Caco-2 (cell line): ENCODE results near the gene PLET1. TPM values are rescaled to one million over a fixed set of nuclear protein-coding genes. Genes with fewer than 3 reads are reported as not detected.

ENCODE experiments used
- BruUV-seq: library from RNA; stranded (reverse); fragments of 400-500 nt; replicated peaks from 2 replicates; lab custom pipeline; 2021; lab: Mats Ljungman, UMichigan
- CTCF ChIA-PET: fragments of 300-600 bp; sonication (Branson Sonifier 250); formaldehyde crosslinking; loops from one replicate; lab custom pipeline; 2022; ENCODE audit warnings: antibody characterized with exemption; lab: Charles Lee
- POLR2A ChIA-PET: fragments of 300-600 bp; sonication (Branson Sonifier 250); formaldehyde crosslinking; loops from one replicate; lab custom pipeline; 2022; ENCODE audit warnings: antibody characterized with exemption; lab: Charles Lee
- DNase-seq, 2 experiments: peaks; one replicate each; pipeline versions ENCODE4 v3.0.0 to v3.0.0-alpha.2; 2020 to 2022
- H3K27me3 ChIP-seq: replicated peaks from 2 replicates; pipeline ENCODE4 v1.6.0; 2011; ENCODE audit warnings: low read length; ENCODE audit not compliant: control insufficient read depth, insufficient read depth
- H3K36me3 ChIP-seq: 2 replicates; pipeline ENCODE4 v1.5.1; 2011; ENCODE audit warnings: low read length; ENCODE audit not compliant: control insufficient read depth, insufficient read depth
- H3K4me1 ChIP-seq: fragments of 250-450 bp; sonication (Bioruptor Pico); 2 replicates; pipeline ENCODE4 v1.5.1; 2020; ENCODE audit warnings: mild to moderate bottlenecking
- H3K4me3 ChIP-seq: 2 replicates; pipeline ENCODE4 v1.5.1; 2011; ENCODE audit warnings: low read depth, mild to moderate bottlenecking, control low read depth, low read length
- H3K9me3 ChIP-seq: fragments of 250-450 bp; sonication (Bioruptor Pico); 2 replicates; pipeline ENCODE4 v1.5.1; 2020; ENCODE audit warnings: mild to moderate bottlenecking, moderate library complexity
- H3K27ac Mint-ChIP-seq: one replicate; pipeline ENCODE4 v1.8.0; 2022; ENCODE audit warnings: mixed read lengths; ENCODE audit not compliant: unreplicated experiment
- H3K27me3 Mint-ChIP-seq: one replicate; pipeline ENCODE4 v1.8.0; 2022; ENCODE audit warnings: mixed read lengths; ENCODE audit not compliant: insufficient read depth, unreplicated experiment
- H3K36me3 Mint-ChIP-seq: one replicate; pipeline ENCODE4 v1.8.0; 2022; ENCODE audit warnings: mild to moderate bottlenecking, mixed read lengths; ENCODE audit not compliant: insufficient read depth, unreplicated experiment
- H3K4me1 Mint-ChIP-seq: one replicate; pipeline ENCODE4 v1.8.0; 2022; ENCODE audit warnings: low read depth, mixed read lengths; ENCODE audit not compliant: unreplicated experiment
- H3K4me3 Mint-ChIP-seq: one replicate; pipeline ENCODE4 v1.8.0; 2022; ENCODE audit warnings: mild to moderate bottlenecking, moderate library complexity, mixed read lengths; ENCODE audit not compliant: unreplicated experiment
- H3K9me3 Mint-ChIP-seq: one replicate; pipeline ENCODE4 v1.8.0; 2022; ENCODE audit warnings: mixed read lengths; ENCODE audit not compliant: unreplicated experiment
- CTCF ChIP-seq, 2 experiments: fragments of 200-600 bp in 1 of 2; IDR thresholded peaks; 1 replicate in 1 of 2; 2 replicates in 1 of 2; pipeline versions ENCODE4 v1.5.1 to v1.8.0; 2011 to 2022; ENCODE audit warnings: antibody characterized with exemption in 1 of 2, control low read depth in 1 of 2, inconsistent platforms in 1 of 2, low read depth in 1 of 2, low read length in 1 of 2, mild to moderate bottlenecking in 1 of 2, moderate library complexity in 1 of 2; ENCODE audit not compliant: insufficient read depth in 1 of 2, severe bottlenecking in 1 of 2, unreplicated experiment in 1 of 2
- intact Hi-C: fragments of 100-400 bp; cut with micrococcal nuclease; formaldehyde crosslinking; loops from one replicate; pipeline ENCODE4 v1.10.0; 2022; ENCODE audit not compliant: unreplicated experiment
- total RNA-seq: library from RNA; stranded (reverse); gene quantifications from 2 replicates; pipeline ENCODE4 v1.2.3, GENCODE V29; 2022

Gene PLET1
- total RNA-seq, 1 experiment from 2014 or later: not detected

DNA sequence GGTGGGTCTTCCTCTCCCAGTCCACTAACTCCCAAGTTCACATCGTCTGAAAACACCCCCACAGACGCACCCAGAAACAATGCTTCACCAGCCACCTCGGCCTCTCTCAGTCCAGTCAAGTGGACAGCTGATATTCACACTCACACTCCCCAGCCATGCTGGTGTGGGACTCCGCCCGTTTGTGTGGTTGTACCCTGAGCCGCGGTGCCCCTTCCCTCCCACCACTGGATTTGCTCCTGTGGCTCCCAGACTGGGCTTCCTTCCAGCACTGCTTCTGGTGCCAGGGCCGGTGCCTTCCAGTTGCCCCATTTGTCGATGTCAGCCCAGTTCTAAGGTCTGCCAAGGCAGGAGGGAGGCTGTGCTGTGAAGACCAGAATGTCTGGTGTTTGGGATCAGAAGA lies 37.9 kb upstream of the PLET1 start:
- DNase-seq: no peak
- H3K27ac Mint-ChIP-seq: no peak overlapping the region
- POLR2A ChIA-PET: no interaction called here
- H3K9me3 ChIP-seq: no peaks in the 10 kb centered on the region
- no peaks in the 10 kb centered on the region for H3K27me3 ChIP-seq
- TF ChIP-seq CTCF (IDR thresholded peaks at IDR 0.05; ENCODE audit: insufficient read depth in 1 of 2, low read depth in 1 of 2, low read length in 1 of 2, severe bottlenecking in 1 of 2, unreplicated experiment in 1 of 2): no peak
- BruUV-seq: no TSS peak
- H3K4me3 ChIP-seq: no peak overlapping the region
- H3K9me3 Mint-ChIP-seq: no peaks in the 10 kb centered on the region
- intact Hi-C loops: no loop called here
- peaks cover 6% of the 10 kb centered on the region for H3K4me1 Mint-ChIP-seq
- peaks cover 7% of the 10 kb centered on the region for H3K4me1 ChIP-seq
- H3K27me3 Mint-ChIP-seq: peaks cover 2% of the 10 kb centered on the region
- no peak overlapping the region for H3K4me3 Mint-ChIP-seq
- H3K36me3 Mint-ChIP-seq: no peaks in the 10 kb centered on the region
- CTCF ChIA-PET: no interaction called here
- no peaks in the 10 kb centered on the region for H3K36me3 ChIP-seq

- no peak overlapping the region for H3K4me3 Mint-ChIP-seq
- Histone ChIP-seq H3K36me3 (no peaks in the 10 kb centered on the region), H3K27me3 (no peaks in the 10 kb centered on the region), H3K4me3 (no peak overlapping the region), H3K9me3 (no peaks in the 10 kb centered on the region), H3K4me1 (peaks cover 3% of the 10 kb centered on the region)
- BruUV-seq: no TSS peak
- peaks cover 4% of the 10 kb centered on the region for H3K4me1 Mint-ChIP-seq
- TF ChIP-seq CTCF (IDR thresholded peaks at IDR 0.05; ENCODE audit: insufficient read depth in 1 of 2, low read depth in 1 of 2, low read length in 1 of 2, severe bottlenecking in 1 of 2, unreplicated experiment in 1 of 2): no peak
- no peak overlapping the region for H3K27ac Mint-ChIP-seq
- peaks cover 4% of the 10 kb centered on the region for H3K27me3 Mint-ChIP-seq
- no peak for DNase-seq
- no peaks in the 10 kb centered on the region for H3K9me3 Mint-ChIP-seq
- no peaks in the 10 kb centered on the region for H3K36me3 Mint-ChIP-seq
- ChIA-PET POLR2A (no interaction called here), CTCF (no interaction called here)
- intact Hi-C loops: no loop called here
Observed at GRCh38 chr11:112297248-112297866, 36.7 kb upstream of the PLET1 start.

- H3K36me3 Mint-ChIP-seq: no peaks in the 10 kb centered on the region
- H3K36me3 ChIP-seq: no peaks in the 10 kb centered on the region
- no peaks in the 10 kb centered on the region; the same call in 1 of the 2 replicates for H3K27me3 ChIP-seq
- H3K27me3 Mint-ChIP-seq: peaks cover 16% of the 10 kb centered on the region
- BruUV-seq: no TSS peak
- no peak for DNase-seq
- CTCF ChIA-PET: no interaction called here
- intact Hi-C loops: no loop called here
- TF ChIP-seq CTCF (IDR thresholded peaks at IDR 0.05; ENCODE audit: insufficient read depth in 1 of 2, low read depth in 1 of 2, low read length in 1 of 2, severe bottlenecking in 1 of 2, unreplicated experiment in 1 of 2): no peak
- POLR2A ChIA-PET: no interaction called here
- H3K4me3 ChIP-seq: no peak overlapping the region
- no peaks in the 10 kb centered on the region for H3K4me1 ChIP-seq
- H3K4me1 Mint-ChIP-seq: no peaks in the 10 kb centered on the region
- H3K27ac Mint-ChIP-seq: no peak overlapping the region
- H3K9me3 Mint-ChIP-seq: no peaks in the 10 kb centered on the region
- H3K9me3 ChIP-seq: no peaks in the 10 kb centered on the region
- H3K4me3 Mint-ChIP-seq: no peak overlapping the region
Observed at GRCh38 chr11:112296044-112296443, 35.4 kb upstream of the PLET1 start.
